Stomach smooth muscle (tissue), 2 donors: ENCODE results near the gene NRAP.

Experiments used
- H3K27ac ChIP-seq: one replicate; pipeline ENCODE4 v1.7.0; 2013; ENCODE audit warnings: mild to moderate bottlenecking, low read length, inconsistent platforms
- H3K27me3 ChIP-seq, 2 donors: one replicate each; pipeline ENCODE4 v1.7.0; 2013; ENCODE audit warnings: low read length in 2 of 2; ENCODE audit not compliant: insufficient read depth in 2 of 2, control insufficient read depth in 1 of 2
- H3K36me3 ChIP-seq, 2 donors: one replicate each; pipeline ENCODE4 v1.7.0; 2013; ENCODE audit warnings: low read length in 2 of 2; ENCODE audit not compliant: control insufficient read depth in 2 of 2, insufficient read depth in 2 of 2
- H3K4me1 ChIP-seq: one replicate; pipeline ENCODE4 v1.7.0; 2013; ENCODE audit warnings: low read length; ENCODE audit not compliant: control insufficient read depth, insufficient read depth
- H3K4me3 ChIP-seq, 2 donors: one replicate each; pipeline ENCODE4 v1.7.0; 2013; ENCODE audit warnings: low read length in 2 of 2
- H3K9ac ChIP-seq, 2 donors: one replicate each; pipeline ENCODE4 v1.7.0; 2013; ENCODE audit warnings: low read length in 2 of 2, mild to moderate bottlenecking in 1 of 2
- H3K9me3 ChIP-seq, 2 donors: one replicate each; pipeline ENCODE4 v1.7.0; 2013; ENCODE audit warnings: low read length in 2 of 2; ENCODE audit not compliant: control insufficient read depth in 2 of 2
- donor health status: healthy.
- donor health status: Pancreatic carcinoma.

Gene NRAP

DNA sequence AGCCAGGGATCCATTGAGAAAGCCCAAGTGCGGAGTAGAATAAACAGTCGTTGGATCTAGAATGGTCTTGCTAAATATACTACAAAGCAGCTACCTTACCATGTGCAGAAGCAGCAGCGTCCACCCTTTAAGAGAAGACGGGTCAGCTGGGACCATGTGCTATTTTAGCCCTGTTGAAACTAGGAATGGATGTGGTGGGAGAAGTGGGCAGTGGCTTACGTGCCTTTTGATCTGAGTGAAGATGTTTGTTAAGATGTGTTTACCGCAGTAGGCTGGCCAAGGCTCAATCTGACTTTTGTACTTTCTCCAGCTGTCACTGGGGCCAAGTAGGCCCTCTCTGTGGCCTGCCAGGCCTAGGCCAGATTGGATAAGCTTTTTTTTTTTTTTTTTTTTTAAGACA is 101.8 kb downstream of the NRAP start:
- H3K9ac ChIP-seq: no peak overlapping the region
- H3K4me1 ChIP-seq: peaks cover 3% of the 10 kb centered on the region
- H3K27ac ChIP-seq: no peak overlapping the region
- peaks cover 3 to 9% of the 10 kb centered on the region in 2 donors for H3K27me3 ChIP-seq
- no peak overlapping the region for H3K4me3 ChIP-seq
- H3K9me3 ChIP-seq: peaks cover 0 to 2% of the 10 kb centered on the region in 2 donors
- no peaks in the 10 kb centered on the region for H3K36me3 ChIP-seq

DNA sequence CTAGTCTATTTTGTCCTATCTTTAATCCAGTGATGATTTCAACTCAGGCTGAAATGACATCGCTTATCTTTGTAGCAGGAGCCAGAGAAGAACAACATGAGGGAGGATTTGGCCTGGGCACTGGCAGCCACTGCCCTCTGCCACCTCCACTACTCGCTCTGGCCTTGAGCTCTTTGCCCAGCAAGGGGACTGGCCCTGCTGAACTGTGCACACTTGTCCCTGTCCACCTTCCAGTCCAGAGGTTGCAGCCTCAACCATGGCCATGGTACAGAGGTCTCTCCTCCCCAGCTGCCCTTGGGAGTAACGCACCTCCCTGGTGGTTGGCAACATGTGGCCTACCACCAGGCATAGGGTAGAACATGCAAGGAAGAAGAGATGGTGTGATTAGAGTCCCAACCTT is 102.6 kb downstream of the NRAP start:
- Histone ChIP-seq H3K9ac (no peak overlapping the region), H3K36me3 (no peaks in the 10 kb centered on the region), H3K27me3 (peaks cover 5 to 12% of the 10 kb centered on the region in 2 donors), H3K4me1 (peaks cover 3% of the 10 kb centered on the region), H3K9me3 (peaks cover 0 to 2% of the 10 kb centered on the region in 2 donors), H3K27ac (no peak overlapping the region), H3K4me3 (no peak overlapping the region)

DNA sequence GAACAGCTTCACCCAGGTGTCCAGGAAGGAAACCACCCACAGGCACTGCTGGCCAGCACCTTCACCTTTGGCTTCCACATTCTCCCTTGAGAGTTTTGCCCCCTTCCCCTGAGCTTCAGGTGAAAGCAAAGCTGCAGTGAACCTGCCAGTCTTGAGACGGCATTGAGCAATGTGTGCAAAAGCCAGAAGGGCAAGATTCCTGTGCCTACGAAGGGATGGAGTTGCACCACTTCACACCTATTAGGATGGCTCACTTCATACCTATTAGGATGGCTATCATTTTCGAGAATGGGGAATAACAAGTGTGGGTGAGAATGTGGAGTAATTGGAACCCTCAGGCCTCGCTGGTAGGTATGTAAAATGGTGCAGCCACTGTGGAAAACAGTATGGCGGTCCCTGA is 103.8 kb downstream of the NRAP start:
- H3K4me1 ChIP-seq: peaks cover 3% of the 10 kb centered on the region
- no peak overlapping the region for H3K4me3 ChIP-seq
- no peaks in the 10 kb centered on the region for H3K36me3 ChIP-seq
- H3K27me3 ChIP-seq: peaks cover 5 to 15% of the 10 kb centered on the region in 2 donors
- no peak overlapping the region for H3K27ac ChIP-seq
- peaks cover 0 to 2% of the 10 kb centered on the region in 2 donors for H3K9me3 ChIP-seq
- no peak overlapping the region for H3K9ac ChIP-seq

DNA sequence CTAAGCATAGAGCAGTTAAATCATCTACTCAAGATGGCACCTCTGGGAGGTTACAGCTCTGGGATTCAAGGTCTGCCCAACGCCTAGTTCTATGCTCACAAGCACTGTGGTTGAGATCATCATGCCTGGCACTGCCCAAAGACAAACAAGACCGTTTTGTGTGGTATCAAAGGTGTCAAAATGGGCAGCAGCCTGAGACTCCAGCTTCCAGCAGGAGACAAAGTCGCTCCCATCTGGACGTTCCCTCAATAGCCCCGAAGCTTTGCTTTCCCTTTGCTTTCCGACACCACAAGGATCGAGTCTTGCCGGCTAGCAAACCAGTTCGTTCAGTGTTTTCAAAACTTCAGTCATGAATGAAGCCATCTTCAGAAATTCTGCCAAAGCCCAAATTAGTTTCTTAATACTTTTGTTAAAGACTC is 105.9 kb downstream of the NRAP start:
- H3K27ac ChIP-seq: no peak overlapping the region
- H3K9ac ChIP-seq: no peak overlapping the region
- H3K4me1 ChIP-seq: peaks cover 3% of the 10 kb centered on the region
- H3K9me3 ChIP-seq: peaks cover 0 to 2% of the 10 kb centered on the region in 2 donors
- no peak overlapping the region for H3K4me3 ChIP-seq
- H3K36me3 ChIP-seq: no peaks in the 10 kb centered on the region
- H3K27me3 ChIP-seq: peaks cover 5 to 15% of the 10 kb centered on the region in 2 donors

DNA sequence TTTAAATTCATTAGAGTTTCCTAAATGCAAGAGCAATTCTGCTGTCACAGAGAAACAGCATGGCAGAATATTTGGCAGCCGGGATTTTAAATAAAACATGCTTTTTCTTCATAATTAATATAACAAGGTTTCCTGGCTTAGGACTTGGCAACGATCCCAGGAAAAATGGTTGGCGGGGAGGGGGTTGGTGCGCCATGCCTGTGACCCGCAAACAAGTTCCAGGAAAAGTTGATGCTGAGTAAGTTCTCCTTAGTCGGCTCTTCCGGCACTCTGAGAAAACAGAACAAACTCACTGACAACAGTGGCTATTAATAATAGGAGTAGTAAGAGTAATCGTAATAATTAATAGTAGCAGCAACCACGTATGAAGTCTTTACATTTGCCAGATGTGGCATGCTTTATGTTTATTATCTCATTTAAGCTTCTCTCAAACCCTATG is 106.4 kb downstream of the NRAP start:
- no peak overlapping the region for H3K27ac ChIP-seq
- H3K4me1 ChIP-seq: peaks cover 3% of the 10 kb centered on the region
- H3K9me3 ChIP-seq: peaks cover 0 to 2% of the 10 kb centered on the region in 2 donors
- peaks cover 5 to 15% of the 10 kb centered on the region in 2 donors for H3K27me3 ChIP-seq
- H3K4me3 ChIP-seq: no peak overlapping the region
- no peaks in the 10 kb centered on the region for H3K36me3 ChIP-seq
- H3K9ac ChIP-seq: no peak overlapping the region

DNA sequence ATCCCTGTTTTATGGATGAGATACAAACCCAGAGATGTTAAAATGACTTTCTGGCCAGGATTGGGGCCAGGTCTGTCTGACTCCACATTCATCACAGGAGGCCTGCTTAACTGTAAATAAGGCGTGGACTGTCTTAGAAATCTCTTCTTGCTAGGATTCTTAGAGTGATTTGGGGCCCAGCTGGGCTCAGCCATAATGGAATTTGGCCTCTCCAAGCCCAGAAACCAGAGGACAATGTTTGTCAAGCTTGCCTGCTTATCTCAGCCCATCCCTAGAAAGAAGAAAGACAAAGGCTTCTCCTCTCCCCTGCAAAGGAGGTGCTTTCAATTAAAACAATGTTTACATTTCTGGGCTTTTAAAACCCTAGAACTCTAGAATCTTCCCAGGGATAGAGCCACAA is 108.1 kb downstream of the NRAP start:
- no peak overlapping the region for H3K27ac ChIP-seq
- peaks cover 5 to 15% of the 10 kb centered on the region in 2 donors for H3K27me3 ChIP-seq
- H3K9ac ChIP-seq: no peak overlapping the region
- no peak overlapping the region for H3K4me3 ChIP-seq
- no peaks in the 10 kb centered on the region for H3K4me1 ChIP-seq
- H3K9me3 ChIP-seq: peaks cover 0 to 2% of the 10 kb centered on the region in 2 donors
- no peaks in the 10 kb centered on the region for H3K36me3 ChIP-seq

DNA sequence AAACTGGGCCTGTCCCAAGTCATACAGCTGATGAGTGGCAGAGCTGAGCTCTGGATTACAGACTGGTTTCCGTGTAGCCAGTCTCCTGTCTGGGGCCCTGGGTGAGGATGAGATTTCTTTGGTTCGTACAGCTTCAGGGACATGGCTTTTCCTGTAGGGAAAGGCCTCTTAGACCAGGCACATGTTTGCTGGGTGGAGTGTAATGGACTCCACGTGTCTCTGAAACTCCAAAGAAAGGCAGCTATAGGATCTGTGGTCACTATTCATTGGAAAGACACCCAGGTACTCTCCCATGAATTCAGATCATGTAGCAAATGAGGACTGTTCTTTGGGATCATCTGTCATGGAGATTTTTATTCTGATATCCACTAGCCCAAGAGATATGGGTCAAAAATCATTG is 108.6 kb downstream of the NRAP start:
- H3K9ac ChIP-seq: no peak overlapping the region
- H3K27me3 ChIP-seq: peaks cover 5 to 15% of the 10 kb centered on the region in 2 donors
- no peak overlapping the region for H3K4me3 ChIP-seq
- no peaks in the 10 kb centered on the region for H3K4me1 ChIP-seq
- H3K36me3 ChIP-seq: no peaks in the 10 kb centered on the region
- no peak overlapping the region for H3K27ac ChIP-seq
- peaks cover 0 to 2% of the 10 kb centered on the region in 2 donors for H3K9me3 ChIP-seq

DNA sequence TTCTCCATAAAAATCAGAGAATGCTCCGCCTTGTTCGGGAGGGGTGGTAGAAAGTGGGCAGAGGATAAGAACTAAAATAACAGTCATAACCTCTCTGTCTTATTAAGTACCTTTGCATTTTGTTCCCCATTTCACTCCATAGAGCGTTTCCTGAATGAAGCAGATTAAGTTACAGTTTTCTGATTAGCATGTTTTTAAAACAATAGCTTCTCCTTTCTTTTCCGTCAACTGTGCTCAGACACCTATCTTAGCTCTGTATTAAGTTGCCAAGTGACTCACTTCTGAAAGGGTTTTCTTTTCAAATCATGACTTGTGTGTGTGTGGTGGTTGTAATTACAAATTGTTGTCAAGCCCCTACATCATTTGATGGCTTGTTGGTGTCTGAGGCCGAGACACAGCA is 109.6 kb downstream of the NRAP start:
- Histone ChIP-seq H3K27ac (no peak overlapping the region), H3K27me3 (peaks cover 5 to 15% of the 10 kb centered on the region in 2 donors), H3K4me1 (no peaks in the 10 kb centered on the region), H3K4me3 (no peak overlapping the region), H3K36me3 (no peaks in the 10 kb centered on the region), H3K9ac (no peak overlapping the region), H3K9me3 (peaks cover 0 to 2% of the 10 kb centered on the region in 2 donors)

DNA sequence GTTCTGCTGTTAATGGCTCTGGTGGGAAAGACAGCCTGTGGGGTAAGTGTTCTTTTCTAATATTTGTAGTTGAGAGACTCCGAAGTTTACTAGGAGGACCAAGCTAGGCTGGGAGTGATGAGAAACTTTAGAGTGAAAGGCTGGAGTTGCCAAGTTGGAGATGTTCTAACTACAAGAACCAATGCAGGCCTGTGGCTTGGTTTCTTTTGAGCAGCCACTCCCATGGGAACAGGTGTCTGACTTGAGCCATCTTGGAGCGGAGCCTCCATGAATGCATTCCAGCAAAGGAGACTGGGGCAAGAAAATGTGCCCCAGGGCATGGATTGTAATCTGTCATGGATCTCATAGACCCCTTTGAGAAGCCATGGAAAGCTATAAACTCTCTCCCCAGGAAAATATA is 110.7 kb downstream of the NRAP start:
- peaks cover 3 to 13% of the 10 kb centered on the region in 2 donors for H3K27me3 ChIP-seq
- H3K4me3 ChIP-seq: no peak overlapping the region
- H3K27ac ChIP-seq: no peak overlapping the region
- peaks cover 0 to 2% of the 10 kb centered on the region in 2 donors for H3K9me3 ChIP-seq
- H3K9ac ChIP-seq: no peak overlapping the region
- no peaks in the 10 kb centered on the region for H3K36me3 ChIP-seq
- H3K4me1 ChIP-seq: no peaks in the 10 kb centered on the region

DNA sequence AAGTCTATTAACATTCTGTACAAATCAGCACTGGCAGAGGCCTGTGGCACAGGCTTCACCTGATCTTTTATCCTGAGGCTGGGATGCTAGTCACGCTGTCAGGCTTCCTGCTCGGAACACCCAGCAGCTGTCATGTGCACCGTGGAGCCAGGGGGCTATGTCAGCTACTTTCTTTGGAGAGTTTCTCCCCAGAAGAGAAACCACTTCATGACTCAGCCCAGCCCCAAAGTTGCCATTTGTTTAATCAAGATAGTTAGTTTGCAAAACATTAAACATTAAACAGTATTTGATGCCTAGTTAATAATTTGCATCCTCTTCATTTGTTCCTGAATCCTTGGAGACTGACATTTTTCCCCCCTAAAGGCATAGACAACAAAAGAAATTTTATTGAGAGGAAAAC is 111.1 kb downstream of the NRAP start, which contains the start of gene HABP2:
TSS of gene HABP2 (plus strand) at position 353 of the 400 bp plus-strand sequence. CDS start 69 bp downstream, outside the sequence.
- Histone ChIP-seq H3K4me3 (no peak within 1 kb of the TSS), H3K27me3 (peaks cover 3 to 9% of the 10 kb centered on the region in 2 donors), H3K9me3 (no peaks in the 10 kb centered on the region), H3K27ac (no peak within 1 kb of the TSS), H3K4me1 (no peaks in the 10 kb centered on the region), H3K36me3 (no peaks in the 10 kb centered on the region), H3K9ac (no peak within 1 kb of the TSS)

DNA sequence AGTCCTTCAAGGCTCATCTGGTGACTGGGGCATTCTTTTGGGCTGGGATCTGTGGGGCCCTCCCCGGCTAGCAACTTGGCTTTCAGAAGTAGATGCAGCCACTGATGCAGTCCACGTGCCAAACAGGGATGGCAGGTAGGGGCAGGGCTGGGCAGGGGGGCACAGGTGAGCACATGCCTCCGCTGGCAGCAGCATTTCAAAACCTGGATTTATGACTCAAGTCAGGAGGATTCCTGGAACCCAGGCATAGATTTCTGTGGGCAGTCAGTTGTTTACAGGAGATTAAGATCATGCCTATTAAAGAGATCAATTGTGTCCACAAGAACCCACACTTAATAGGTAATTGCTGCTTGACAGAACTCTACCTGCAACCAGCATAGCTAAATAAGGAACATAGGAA is 111.8 kb downstream of the NRAP start:
- Histone ChIP-seq H3K27ac (no peak overlapping the region), H3K4me1 (no peaks in the 10 kb centered on the region)

More for the DNA sequence above, 111.8 kb downstream of the NRAP start:
- Histone ChIP-seq H3K4me3 (no peak overlapping the region), H3K27me3 (peaks cover 2 to 5% of the 10 kb centered on the region in 2 donors), H3K9ac (no peak overlapping the region), H3K9me3 (no peaks in the 10 kb centered on the region), H3K36me3 (no peaks in the 10 kb centered on the region)
